DLD1 (cell line): ENCODE results near the gene DLL3.

Experiments
- in situ Hi-C: cut with HindIII; loops from 2 replicates; pipeline ENCODE4 v1.10.0; 2017; ENCODE audit warnings: low sequenced_read_pairs

Gene DLL3

GRCh38 chr19:39550197-39550596 lies 51.5 kb downstream of the DLL3 start:
- in situ Hi-C loops: no loop called here

- in situ Hi-C loops: no loop called here
Measured at GRCh38 chr19:39553082-39553652, 54.4 kb downstream of the DLL3 start.

- in situ Hi-C loops: no loop called here
Measured at GRCh38 chr19:39554701-39555311, 56.1 kb downstream of the DLL3 start.

- in situ Hi-C loops: no loop called here
Measured at GRCh38 chr19:39555883-39556282, 57.1 kb downstream of the DLL3 start.
